Activated CD4-positive, alpha-beta T cell treated with anti-CD3 and anti-CD28 coated beads for 48 hours (primary cell): ENCODE results near the gene PTPRE.
A peak's percentile ranks its signal among the peaks of the same experiment; 100 is the strongest.

Experiments
- DNase-seq: peaks from one replicate; pipeline ENCODE4 v3.0.0-alpha.2; 2020

The PTPRE gene

DNA sequence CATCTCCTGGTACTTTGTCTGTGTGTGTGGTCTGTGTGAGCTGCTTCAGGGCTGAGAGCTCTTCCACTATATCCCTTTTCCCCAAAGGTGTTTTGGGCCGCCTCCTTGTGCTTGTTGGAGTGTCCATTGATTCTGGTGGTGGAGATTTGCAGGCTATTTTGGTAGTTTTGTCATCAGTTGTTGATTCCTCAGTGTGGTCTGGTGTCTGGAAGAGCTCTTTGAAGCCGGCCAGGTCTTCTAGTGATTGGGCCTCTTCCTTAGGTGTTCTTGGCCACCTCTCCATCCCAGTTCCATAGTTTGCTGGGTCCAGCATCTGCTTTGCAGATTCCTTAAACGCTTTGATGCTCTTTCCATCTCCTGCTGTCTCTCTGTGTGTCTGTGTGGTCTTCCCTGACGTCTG is 198.5 kb downstream of the PTPRE start:
- no peak for DNase-seq

DNA sequence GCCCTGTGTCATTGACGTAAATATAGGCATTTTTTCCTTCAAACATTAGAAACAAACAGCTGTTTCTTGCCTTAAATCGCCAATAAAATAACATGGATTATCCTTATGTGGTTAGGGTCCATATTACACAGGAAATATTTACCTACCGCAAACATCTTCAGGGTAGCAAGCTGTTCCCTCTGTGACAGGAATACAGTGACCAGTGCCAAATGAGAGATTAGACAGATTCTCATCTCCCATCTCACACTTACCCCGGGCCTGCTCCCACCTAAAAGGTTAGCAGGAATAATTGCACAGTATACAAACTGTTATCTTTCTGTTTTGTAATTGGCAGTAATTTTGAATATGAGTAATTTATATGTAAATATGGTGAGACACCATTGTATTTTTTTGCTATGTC is 202.8 kb downstream of the PTPRE start:
- no peak for DNase-seq

- DNase-seq = no peak
These were observed 203.4 kb downstream of the PTPRE start for GRCh38 chr10:128110339-128110738.

GRCh38 chr10:128111696-128112095 is 204.8 kb downstream of the PTPRE start:
- DNase-seq = no peak

DNA sequence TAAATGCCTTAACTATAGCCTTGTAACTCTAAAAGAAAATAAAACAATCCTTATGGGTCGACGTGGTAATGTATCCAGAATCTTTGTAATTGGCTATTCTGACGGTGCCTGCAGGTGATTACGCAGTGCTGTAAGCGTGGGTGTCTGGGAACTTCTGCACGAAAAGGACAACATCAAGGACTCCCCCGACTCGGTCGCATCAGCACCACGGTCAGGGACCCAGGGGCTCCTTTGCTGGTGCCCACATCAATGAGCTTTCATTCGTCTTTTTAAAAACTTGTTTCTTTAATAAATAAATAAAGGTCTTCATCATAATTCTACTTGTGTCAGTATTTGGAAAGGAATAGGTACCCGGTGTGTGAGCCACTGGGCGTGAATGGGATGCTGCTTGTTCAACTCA is 206.1 kb downstream of the PTPRE start:
- no peak for DNase-seq

DNA sequence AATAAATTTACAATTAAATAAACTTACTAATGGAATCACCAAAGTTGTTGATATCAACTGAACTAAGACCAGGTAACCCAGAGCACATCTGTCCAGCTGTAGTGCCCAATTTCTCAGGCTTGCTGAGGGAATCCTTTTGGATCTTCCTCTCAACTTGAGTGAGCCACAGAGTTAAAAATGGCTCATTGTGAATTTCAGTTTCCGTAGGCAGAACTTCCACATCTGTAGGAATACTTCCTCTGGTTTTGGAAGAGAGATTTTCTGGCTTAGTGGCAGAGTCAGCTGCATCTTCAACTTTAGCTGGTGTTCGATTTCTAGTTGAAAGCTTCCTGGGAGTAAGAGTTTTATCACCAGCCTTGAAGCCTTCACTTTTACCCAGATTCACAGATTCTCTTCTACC is 208.0 kb downstream of the PTPRE start:
- DNase-seq = no peak

DNA sequence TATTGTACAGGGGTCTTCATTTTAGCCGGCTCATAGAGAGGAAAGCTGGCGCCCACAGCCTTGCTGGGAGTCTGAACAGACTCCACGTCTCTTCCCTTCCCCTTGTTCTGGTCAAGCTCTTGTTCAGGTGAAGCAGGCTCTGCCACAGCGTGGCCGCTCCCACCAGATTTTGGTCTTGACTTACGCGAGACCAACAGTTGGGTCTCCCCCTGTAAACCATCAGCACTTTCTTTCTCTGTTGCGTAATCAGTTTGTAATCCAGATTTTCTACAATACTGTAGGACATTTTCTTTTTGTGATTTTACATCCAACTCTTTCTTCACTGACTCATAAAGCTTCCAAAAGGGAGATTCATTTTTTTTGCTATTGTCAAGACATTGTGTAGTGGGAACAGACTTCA is 208.5 kb downstream of the PTPRE start:
- DNase-seq = no peak

GRCh38 chr10:128116187-128116586 is 209.3 kb downstream of the PTPRE start:
- DNase-seq = no peak

- DNase-seq = no peak
These were observed 210.1 kb downstream of the PTPRE start for GRCh38 chr10:128116851-128117615.

DNA sequence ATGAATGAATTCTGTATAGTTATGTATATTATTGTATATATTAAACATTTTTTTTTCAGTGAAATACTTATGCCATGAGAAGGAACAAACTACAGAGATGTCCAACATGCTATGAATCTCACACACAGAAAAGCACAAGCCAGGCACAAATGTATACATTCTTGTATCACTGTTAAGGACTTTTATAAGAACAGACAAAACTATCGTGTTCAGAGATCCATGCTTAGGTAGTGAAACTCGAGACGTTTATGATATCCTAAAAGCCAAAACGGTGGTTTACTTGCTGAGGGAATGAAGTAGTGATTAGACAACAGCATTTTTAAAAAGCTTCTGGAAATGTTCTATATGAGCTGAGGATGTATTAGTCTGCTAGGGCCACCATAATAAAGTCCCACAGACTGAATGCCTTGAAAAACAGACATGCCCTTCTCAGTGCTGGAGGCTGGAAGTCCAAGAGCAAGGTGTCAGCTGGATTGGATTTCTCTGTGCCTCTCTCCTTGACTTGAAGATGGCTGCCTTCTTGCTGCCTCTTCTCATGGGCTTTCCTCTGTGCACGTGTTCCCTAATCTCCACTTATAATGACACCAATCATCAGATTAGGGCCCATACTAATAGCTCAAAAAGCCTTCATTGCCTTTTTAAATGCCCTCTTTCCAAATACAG is 215.0 kb downstream of the PTPRE start:
- DNase-seq = no peak

- no peak for DNase-seq
These were observed 216.0 kb downstream of the PTPRE start for GRCh38 chr10:128122931-128123330.

DNA sequence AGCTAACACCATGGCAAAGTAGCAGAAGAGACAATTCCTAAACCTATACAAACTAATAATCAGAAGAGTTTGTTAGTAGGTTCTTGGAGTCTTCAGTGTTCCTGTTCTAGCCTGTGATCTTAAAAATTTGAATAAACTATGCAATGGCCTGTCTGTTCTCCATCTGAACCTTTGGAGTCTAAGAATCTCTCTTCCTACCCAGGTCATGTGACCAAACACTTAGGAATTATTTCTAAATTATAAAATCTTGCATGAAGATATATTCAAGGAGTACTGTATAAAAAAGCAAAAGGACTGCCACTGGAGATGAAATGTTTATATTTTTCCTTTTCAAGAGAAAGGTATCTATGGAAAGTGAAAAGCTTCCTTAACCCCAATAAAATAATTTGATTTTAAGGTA is 216.9 kb downstream of the PTPRE start:
- no peak for DNase-seq

GRCh38 chr10:128124813-128125403 is 218.0 kb downstream of the PTPRE start:
- DNase-seq = no peak

DNA sequence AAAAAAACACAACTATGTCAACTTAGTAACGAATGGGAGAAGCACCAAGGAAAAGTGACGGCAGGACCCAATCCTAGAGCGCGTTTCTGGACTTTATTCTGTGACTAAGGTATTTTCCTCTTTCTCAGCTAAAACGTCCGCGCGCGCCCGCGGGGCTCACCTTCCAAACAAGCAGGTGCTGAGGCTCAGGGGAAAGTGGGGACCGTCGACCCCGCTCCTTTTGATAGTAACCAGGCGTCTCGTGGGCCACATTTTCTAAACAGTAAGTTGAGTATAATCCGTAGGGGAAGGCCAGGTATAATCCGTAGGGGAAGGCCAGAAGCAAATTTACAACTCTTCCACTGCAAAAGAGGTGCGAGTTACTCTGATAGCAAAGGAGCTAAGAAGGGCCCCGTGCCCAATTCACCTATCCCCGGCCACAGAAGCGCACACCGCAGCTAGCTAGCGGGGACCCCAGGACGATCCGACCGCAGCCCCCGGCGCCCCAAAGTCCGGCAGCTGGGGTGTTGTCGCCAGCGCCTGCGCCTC is 218.6 kb downstream of the PTPRE start:
- DNase-seq = peak; percentile 51

- peak; percentile 95 for DNase-seq
These were observed 219.3 kb downstream of the PTPRE start, which contains the start of gene MKI67 for GRCh38 chr10:128125944-128126764. Gene MKI67, minus strand, starts transcription at chr10:128126423. Its CDS starts 756 bp downstream, at chr10:128125667.

- DNase-seq = no peak
These were observed 221.7 kb downstream of the PTPRE start for GRCh38 chr10:128128582-128128981.

DNA sequence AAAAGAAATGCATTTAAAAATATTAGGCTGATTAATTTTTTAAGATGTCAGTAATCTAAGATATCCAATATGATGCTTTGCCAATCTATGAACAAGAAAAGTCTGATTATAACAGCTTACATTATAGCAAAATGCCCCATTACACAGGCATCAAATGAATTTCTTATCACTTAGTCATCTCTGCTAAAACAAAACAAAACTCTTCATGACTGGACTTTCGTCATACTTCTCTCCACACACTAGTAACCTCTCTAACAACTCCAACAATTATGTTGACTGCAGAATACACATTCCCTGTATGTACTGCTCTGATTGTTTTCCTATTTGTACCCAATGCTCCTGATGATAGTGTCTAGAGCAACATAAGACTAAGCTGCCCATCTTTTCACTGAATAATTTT is 223.1 kb downstream of the PTPRE start:
- no peak for DNase-seq
